SK-N-MC (cell line): ENCODE data around the gene EIF5A.

Experiments
- EZH2 ChIP-seq: fragments of 200-600 bp; sonication (generic); IDR thresholded peaks from one replicate; pipeline ENCODE4 v1.6.1; 2017; ENCODE audit warnings: antibody characterized with exemption
- FOXP2 ChIP-seq: optimal IDR thresholded peaks from 2 replicates; pipeline ENCODE3; 2011; ENCODE audit warnings: mild to moderate bottlenecking, moderate library complexity; ENCODE audit not compliant: insufficient read depth; ENCODE audit errors: extremely low read length, control extremely low read depth
- POLR2AphosphoS5 ChIP-seq: IDR thresholded peaks from 2 replicates; pipeline ENCODE4 v1.6.1; 2012; ENCODE audit warnings: mild to moderate bottlenecking, low read depth, low read length, borderline replicate concordance

DNA sequence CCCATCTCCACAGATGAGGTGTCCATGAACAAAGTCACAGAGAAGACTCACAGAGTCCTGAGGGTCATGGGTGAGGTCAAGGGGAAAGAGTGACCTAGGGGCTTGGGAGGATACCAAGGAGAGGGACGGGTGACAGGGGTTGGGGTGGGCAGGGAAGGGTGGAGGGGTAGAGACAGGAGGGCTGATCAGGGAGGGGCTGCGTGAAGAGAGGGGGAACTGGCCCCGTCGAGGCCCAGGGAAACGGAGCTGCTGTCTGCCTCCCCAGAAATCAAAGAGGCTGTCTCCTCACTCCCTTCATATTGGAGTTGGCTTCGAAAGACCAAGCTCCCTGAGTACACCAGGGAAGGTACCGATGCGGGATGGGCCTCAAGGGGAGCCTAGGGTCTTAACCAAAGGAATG is 48.1 kb downstream of the EIF5A start:
- TF ChIP-seq POLR2AphosphoS5 = no peak
- no peak for TF ChIP-seq EZH2
- no peak for TF ChIP-seq FOXP2
